HFF-Myc (cell line): ENCODE measurements around the gene SLC7A11.
A peak's percentile ranks its signal among the peaks of the same experiment; 100 is the strongest.

Experiments
- DNase-seq: peaks from one replicate; pipeline ENCODE4 v3.0.0-alpha.2; 2011; ENCODE audit warnings: low read depth; ENCODE audit errors: extremely low read depth
- H3K4me3 ChIP-seq: replicated peaks from 2 replicates; pipeline ENCODE4 v1.5.1; 2011; ENCODE audit warnings: low read depth, mild to moderate bottlenecking, control low read depth, low read length
- CTCF ChIP-seq: IDR thresholded peaks from 2 replicates; pipeline ENCODE4 v1.5.1; 2012; ENCODE audit warnings: mild to moderate bottlenecking, low read depth, low read length, control low read depth; ENCODE audit errors: missing control alignments

The SLC7A11 gene

GRCh38 chr4:138190452-138190858 is 51.7 kb downstream of the SLC7A11 start:
- no peak for TF ChIP-seq CTCF
- no peak for DNase-seq
- H3K4me3 ChIP-seq, result no peak overlapping the region

- no peak overlapping the region for H3K4me3 ChIP-seq
- TF ChIP-seq CTCF, result no peak
- no peak for DNase-seq
Observed at GRCh38 chr4:138189206-138189605, 52.9 kb downstream of the SLC7A11 start.

- DNase-seq, result no peak
- no peak for TF ChIP-seq CTCF
- H3K4me3 ChIP-seq, result no peak overlapping the region
Observed at GRCh38 chr4:138188406-138189084, 53.6 kb downstream of the SLC7A11 start.

GRCh38 chr4:138185859-138186645 is 56.1 kb downstream of the SLC7A11 start:
- no peak for TF ChIP-seq CTCF
- no peak overlapping the region for H3K4me3 ChIP-seq
- DNase-seq, result no peak

- TF ChIP-seq CTCF, result no peak
- no peak for DNase-seq
- H3K4me3 ChIP-seq, result no peak overlapping the region
Observed at GRCh38 chr4:138184886-138185285, 57.3 kb downstream of the SLC7A11 start.

- peak; percentile 46 for TF ChIP-seq CTCF
- H3K4me3 ChIP-seq, result no peak overlapping the region
- DNase-seq, result peak; percentile 54
Observed at GRCh38 chr4:138182838-138183426, 59.2 kb downstream of the SLC7A11 start.
